Breast epithelium (tissue), 4 donors: Measurements from ENCODE around the gene SLC25A33. TPM values are rescaled to one million over a fixed set of nuclear protein-coding genes. Genes with fewer than 3 reads are reported as not detected.

Experiments
- DNase-seq, 2 donors: peaks; one replicate each; pipeline ENCODE4 v3.0.0-alpha.2; 2019; ENCODE audit warnings: low spot score in 2 of 2
- H3K27ac ChIP-seq, 2 donors: fragments of 200-600 bp; sonication (generic) in 1 of 2; one replicate each; pipeline ENCODE4 v1.5.1; 2016 to 2019; ENCODE audit warnings: mild to moderate bottlenecking in 1 of 2
- H3K27me3 ChIP-seq, 2 donors: fragments of 200-600 bp; sonication (generic) in 1 of 2; one replicate each; pipeline versions ENCODE4 v1.5.1 to v1.6.0; 2017 to 2019; ENCODE audit warnings: control low read depth in 1 of 2, mild to moderate bottlenecking in 1 of 2
- H3K36me3 ChIP-seq: fragments of 200-600 bp; one replicate; pipeline ENCODE4 v1.5.1; 2019
- H3K4me1 ChIP-seq, 2 donors: fragments of 200-600 bp; sonication (generic); one replicate each; pipeline ENCODE4 v1.5.1; 2016 to 2019; ENCODE audit warnings: control low read depth in 1 of 2
- H3K4me3 ChIP-seq, 3 donors: fragments of 200-600 bp; sonication (generic); 1 replicate in 2 of 3; 2 replicates in 1 of 3; pipeline ENCODE4 v1.5.1; 2016 to 2019; ENCODE audit warnings: mild to moderate bottlenecking in 3 of 3, moderate library complexity in 2 of 3
- H3K9me3 ChIP-seq, 2 donors: fragments of 200-600 bp; sonication (generic) in 1 of 2; one replicate each; pipeline ENCODE4 v1.5.1; 2016 to 2019; ENCODE audit warnings: control low read depth in 1 of 2
- POLR2A ChIP-seq: fragments of 450-650 bp; IDR thresholded peaks from one replicate; pipeline ENCODE4 v1.6.1; 2016; ENCODE audit warnings: antibody characterized with exemption, mild to moderate bottlenecking, moderate library complexity
- POLR2AphosphoS5 ChIP-seq, 3 donors: sonication (generic); formaldehyde crosslinking; IDR thresholded peaks; one replicate each; pipeline ENCODE4 v1.6.1; 2017; ENCODE audit warnings: antibody characterized with exemption in 3 of 3
- intact Hi-C: fragments of 100-400 bp; cut with DNase I; formaldehyde crosslinking; loops from one replicate; pipeline ENCODE4 v1.15.1; 2023; ENCODE audit warnings: low total_unique reads
- total RNA-seq, 3 donors: library from RNA; depleted of rRNA; stranded (reverse); fragments of >200 nt; gene quantifications; one replicate each; pipeline ENCODE4 v1.1.0, GENCODE V29; 2016
- TF ChIP-seq, protein P1 (sequence below), 3 donors: fragments of 450-650 bp; IDR thresholded peaks; one replicate each; pipeline ENCODE4 v1.5.1; 2016 to 2017; ENCODE audit warnings: antibody characterized with exemption in 3 of 3, mild to moderate bottlenecking in 3 of 3, moderate library complexity in 3 of 3

The SLC25A33 gene
- total RNA-seq, 3 donors from 2014 or later = 8.8 to 17.6 (median 10.7) TPM

DNA sequence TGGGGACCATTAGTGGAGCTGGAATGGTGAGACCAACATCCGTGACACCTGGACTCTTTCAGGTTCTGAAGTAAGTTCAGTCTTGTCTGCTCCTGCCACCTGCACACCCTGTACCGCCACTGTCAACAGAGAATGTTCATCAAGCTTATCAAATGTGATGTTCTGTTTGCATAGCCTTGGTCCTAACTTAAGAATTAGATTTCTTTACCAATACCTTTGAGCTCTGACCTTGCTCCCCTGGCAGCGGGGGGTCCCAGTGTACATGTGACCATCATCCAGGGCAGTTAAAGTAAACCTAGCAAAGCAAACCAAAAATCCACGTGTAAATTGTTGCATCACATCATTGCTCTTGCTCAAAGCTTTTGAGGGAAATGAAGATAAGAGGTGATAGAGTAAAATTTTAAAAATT lies 14.5 kb downstream of the SLC25A33 start:
- H3K27ac ChIP-seq = no peak overlapping the region
- TF ChIP-seq POLR2A (no peak), POLR2AphosphoS5 (IDR thresholded peaks at IDR 0.05) (no peak)
- TF ChIP-seq, protein P1, sequence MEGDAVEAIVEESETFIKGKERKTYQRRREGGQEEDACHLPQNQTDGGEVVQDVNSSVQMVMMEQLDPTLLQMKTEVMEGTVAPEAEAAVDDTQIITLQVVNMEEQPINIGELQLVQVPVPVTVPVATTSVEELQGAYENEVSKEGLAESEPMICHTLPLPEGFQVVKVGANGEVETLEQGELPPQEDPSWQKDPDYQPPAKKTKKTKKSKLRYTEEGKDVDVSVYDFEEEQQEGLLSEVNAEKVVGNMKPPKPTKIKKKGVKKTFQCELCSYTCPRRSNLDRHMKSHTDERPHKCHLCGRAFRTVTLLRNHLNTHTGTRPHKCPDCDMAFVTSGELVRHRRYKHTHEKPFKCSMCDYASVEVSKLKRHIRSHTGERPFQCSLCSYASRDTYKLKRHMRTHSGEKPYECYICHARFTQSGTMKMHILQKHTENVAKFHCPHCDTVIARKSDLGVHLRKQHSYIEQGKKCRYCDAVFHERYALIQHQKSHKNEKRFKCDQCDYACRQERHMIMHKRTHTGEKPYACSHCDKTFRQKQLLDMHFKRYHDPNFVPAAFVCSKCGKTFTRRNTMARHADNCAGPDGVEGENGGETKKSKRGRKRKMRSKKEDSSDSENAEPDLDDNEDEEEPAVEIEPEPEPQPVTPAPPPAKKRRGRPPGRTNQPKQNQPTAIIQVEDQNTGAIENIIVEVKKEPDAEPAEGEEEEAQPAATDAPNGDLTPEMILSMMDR (IDR thresholded peaks at IDR 0.05) = no peak
- no peak for DNase-seq

DNA sequence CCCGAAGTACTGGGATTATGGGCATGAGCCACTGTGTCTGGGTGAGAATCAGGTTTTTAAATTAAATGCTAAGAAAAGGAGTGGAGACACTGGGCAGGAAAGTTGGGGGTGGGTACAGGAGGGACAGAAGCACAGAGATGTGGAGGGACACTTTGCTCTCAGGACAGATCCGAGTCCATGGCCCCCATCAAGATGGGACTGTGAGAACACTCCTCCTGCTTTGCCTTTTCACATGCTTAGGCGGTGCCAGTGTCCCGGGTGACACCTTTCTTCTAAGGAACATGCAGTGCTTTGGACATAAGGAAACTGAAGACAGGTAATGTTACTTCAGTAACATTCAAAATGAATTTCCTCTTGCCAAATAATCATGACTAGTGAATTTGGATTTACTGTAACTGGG lies 16.7 kb downstream of the SLC25A33 start:
- no peak for DNase-seq
- TF ChIP-seq POLR2A (no peak), POLR2AphosphoS5 (IDR thresholded peaks at IDR 0.05) (no peak)
- TF ChIP-seq, protein P1 (IDR thresholded peaks at IDR 0.05) = no peak
- H3K27me3 ChIP-seq = no peaks in the 10 kb centered on the region
- H3K9me3 ChIP-seq = no peaks in the 10 kb centered on the region
- H3K36me3 ChIP-seq = no peaks in the 10 kb centered on the region
- H3K4me1 ChIP-seq = no peaks in the 10 kb centered on the region
- intact Hi-C loops = no loop called here
- no peak overlapping the region for H3K4me3 ChIP-seq
- peak overlapping the region; percentile 29 to 30 for H3K27ac ChIP-seq

More for the DNA sequence above, 14.5 kb downstream of the SLC25A33 start:
- H3K4me3 ChIP-seq = no peak overlapping the region
- no peaks in the 10 kb centered on the region for H3K27me3 ChIP-seq
- H3K36me3 ChIP-seq = no peaks in the 10 kb centered on the region
- no peaks in the 10 kb centered on the region for H3K9me3 ChIP-seq
- intact Hi-C loops = no loop called here
- no peaks in the 10 kb centered on the region for H3K4me1 ChIP-seq

DNA sequence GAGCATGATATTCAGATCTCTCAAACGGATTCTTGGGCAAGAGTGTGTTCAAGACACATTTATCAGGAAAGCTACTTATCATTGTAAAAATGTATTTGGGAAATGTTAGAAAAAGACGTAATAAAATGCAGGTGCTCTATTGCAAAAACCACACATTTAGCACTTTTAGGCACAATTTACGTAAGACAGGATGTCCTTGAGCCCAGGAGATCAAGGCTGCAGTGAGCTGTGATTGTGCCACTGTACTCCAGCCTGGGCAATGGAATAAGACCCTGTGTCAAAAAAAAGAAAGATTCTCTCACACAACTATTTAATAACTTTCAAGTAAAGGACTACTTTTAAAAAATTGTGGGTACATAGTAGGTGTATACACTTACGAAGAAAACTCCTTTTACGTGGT lies 18.4 kb downstream of the SLC25A33 start:
- Histone ChIP-seq H3K9me3 (no peaks in the 10 kb centered on the region), H3K36me3 (no peaks in the 10 kb centered on the region), H3K27ac (no peak overlapping the region), H3K27me3 (no peaks in the 10 kb centered on the region), H3K4me1 (peaks cover 0 to 9% of the 10 kb centered on the region in 2 donors), H3K4me3 (no peak overlapping the region)
- intact Hi-C loops = no loop called here
- TF ChIP-seq POLR2A = no peak
- TF ChIP-seq POLR2AphosphoS5 (IDR thresholded peaks at IDR 0.05) = no peak
- TF ChIP-seq, protein P1 (IDR thresholded peaks at IDR 0.05) = no peak
- DNase-seq = no peak

DNA sequence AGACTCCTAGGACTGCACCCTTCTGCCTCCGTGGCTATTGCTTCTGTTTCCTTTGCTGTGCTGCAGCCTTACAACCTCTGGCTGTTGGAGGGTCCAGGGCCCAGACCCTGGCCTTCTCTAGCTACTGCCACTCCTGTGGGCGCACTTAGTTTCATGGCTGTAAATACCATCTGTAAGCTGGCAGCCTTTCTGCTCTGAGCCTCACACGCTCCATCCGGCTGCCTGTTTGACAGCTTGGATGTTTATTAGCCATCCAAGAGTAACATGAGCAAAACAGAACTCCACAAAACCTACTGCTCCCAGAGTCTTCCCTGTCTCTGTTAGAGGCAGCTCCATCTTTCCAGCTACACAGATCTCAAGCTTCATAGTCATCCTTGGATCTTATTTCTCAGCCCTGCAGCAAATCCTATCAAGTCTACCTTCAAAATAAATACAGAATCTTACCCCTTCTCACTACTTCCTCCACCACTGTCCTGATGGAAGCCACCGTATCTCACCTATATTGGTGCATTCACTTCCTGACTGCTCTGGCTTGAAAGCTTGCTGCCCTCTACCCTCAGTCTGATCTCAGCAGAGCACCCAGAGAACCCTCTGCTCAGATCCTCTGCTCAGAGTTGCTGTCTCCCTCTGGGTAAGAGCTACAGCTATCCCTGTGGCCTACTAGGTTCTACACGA lies 19.1 kb downstream of the SLC25A33 start:
- no peaks in the 10 kb centered on the region for H3K27me3 ChIP-seq
- H3K36me3 ChIP-seq = no peaks in the 10 kb centered on the region
- no peak for DNase-seq
- intact Hi-C loops = no loop called here
- H3K27ac ChIP-seq = no peak overlapping the region
- peaks cover 0 to 9% of the 10 kb centered on the region in 2 donors for H3K4me1 ChIP-seq
- no peak overlapping the region for H3K4me3 ChIP-seq
- TF ChIP-seq POLR2A (no peak), POLR2AphosphoS5 (IDR thresholded peaks at IDR 0.05) (no peak)
- TF ChIP-seq, protein P1 (IDR thresholded peaks at IDR 0.05) = no peak
- H3K9me3 ChIP-seq = no peaks in the 10 kb centered on the region

DNA sequence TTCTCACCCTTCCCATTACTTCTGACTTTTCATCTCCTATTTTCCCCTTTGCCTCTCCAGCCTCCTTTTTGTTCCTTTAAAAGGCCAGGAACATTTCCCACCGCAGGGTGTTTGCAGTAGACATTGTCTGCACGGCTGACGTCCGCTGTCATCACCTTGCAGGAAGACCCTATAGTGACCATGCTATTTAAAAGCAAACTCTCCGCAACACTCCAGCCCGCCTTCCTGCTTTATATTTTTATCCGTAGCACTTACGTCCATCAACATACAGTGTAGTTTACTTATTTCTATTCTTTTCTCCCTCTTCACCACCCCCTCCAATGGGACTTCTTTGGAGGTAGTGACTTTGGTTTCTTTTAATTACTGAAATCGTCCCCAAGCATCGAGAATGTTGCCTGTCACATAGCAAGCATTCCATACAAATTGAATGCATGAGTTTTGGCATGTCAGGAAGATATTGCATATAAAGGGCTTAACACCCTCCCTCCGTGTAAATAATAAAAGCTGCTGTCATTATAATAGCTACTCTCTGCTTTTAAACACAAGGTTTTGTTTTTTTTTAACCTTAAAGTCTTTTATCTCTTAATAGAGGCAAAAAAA lies 19.8 kb downstream of the SLC25A33 start:
- Histone ChIP-seq H3K27ac (no peak overlapping the region), H3K36me3 (no peaks in the 10 kb centered on the region), H3K4me3 (no peak overlapping the region), H3K4me1 (peaks cover 0 to 9% of the 10 kb centered on the region in 2 donors), H3K27me3 (no peaks in the 10 kb centered on the region), H3K9me3 (no peaks in the 10 kb centered on the region)
- intact Hi-C loops = no loop called here
- DNase-seq = no peak
- TF ChIP-seq POLR2AphosphoS5 (IDR thresholded peaks at IDR 0.05) (no peak), POLR2A (no peak)
- TF ChIP-seq, protein P1 (IDR thresholded peaks at IDR 0.05) = no peak
